HG03095 (cell line): Measurements from ENCODE around the gene TFCP2.
"Not testable (repeated sequence)": the region's sequence is repeated elsewhere in the genome, so short reads cannot be mapped to it uniquely, and the experiment has no call there.

Experiments used
- ATAC-seq: cut with Tn5 transposase; IDR thresholded peaks from one replicate; pipeline ENCODE4 v1.9.1; 2021; ENCODE audit warnings: moderate library complexity; ENCODE audit not compliant: unreplicated experiment

TFCP2 gene, protein sequence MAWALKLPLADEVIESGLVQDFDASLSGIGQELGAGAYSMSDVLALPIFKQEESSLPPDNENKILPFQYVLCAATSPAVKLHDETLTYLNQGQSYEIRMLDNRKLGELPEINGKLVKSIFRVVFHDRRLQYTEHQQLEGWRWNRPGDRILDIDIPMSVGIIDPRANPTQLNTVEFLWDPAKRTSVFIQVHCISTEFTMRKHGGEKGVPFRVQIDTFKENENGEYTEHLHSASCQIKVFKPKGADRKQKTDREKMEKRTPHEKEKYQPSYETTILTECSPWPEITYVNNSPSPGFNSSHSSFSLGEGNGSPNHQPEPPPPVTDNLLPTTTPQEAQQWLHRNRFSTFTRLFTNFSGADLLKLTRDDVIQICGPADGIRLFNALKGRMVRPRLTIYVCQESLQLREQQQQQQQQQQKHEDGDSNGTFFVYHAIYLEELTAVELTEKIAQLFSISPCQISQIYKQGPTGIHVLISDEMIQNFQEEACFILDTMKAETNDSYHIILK

DNA sequence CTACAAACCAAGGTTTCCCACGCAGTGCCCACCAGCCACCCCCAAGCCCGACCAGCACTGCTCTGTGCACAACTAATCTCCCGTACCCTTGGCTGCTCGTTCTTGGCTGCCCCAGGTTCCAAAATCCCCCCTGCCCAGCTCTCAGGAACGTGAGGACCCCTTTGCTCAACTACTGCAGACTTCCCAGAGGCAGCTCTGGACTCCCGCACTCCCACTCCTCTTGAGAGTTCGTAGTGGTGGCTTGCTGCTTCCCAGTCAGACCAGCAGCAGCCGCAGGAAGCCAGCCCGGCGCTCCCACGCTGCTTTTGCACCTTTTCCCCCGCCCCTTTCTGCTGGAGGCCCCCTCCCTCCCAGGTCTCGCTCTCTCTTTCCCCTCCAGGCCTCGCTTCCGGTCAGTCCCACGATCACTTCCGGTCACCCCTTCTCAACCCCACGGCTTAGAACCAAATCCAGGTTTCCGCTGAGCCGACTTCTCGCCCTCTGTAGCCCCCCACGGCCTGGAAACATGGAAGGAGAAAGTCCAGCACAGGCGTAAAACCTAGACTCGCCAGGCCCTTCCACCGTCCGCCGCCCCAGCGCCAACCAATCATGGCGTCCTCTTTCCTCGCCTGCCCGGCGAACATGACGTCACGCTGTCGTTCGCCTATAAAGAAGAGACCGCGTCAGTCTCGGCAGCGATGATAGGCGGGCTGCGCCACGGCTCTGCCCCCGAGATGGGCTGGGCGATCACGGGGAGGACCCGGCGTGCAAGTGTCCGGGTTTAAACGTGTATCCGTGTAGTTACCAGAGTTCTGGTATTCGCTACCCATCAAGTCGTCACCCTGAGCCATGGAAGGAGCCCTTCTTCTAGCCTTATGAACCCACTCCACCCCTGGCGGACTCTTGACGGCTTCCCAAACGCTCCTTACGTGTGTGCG, at the start of gene TFCP2:
Gene TFCP2, minus strand, starts transcription at position 621 of the 917 bp plus-strand sequence. CDS start 713 bp downstream, outside the sequence.
- ATAC-seq = peak; percentile 92

DNA sequence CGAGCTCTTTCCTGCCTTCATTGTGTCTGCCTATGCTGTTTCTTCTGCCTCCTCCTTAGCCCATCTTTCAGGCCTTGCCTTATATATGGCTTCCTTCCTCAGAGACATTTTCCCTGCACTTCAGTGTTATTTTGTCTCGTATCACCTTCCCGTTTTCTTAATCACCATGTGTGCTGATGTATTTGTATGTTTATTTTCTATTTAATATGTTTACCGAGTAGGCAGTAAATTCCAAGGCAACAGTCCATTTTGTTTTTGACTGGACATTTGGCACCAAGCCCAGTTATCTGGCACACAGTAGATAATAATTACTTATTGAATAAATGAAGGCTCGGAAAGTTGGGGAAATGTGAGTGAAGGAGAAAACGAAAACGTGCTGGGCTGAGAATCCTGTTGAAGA, 49.5 kb upstream of the TFCP2 start:
- ATAC-seq = no peak

DNA sequence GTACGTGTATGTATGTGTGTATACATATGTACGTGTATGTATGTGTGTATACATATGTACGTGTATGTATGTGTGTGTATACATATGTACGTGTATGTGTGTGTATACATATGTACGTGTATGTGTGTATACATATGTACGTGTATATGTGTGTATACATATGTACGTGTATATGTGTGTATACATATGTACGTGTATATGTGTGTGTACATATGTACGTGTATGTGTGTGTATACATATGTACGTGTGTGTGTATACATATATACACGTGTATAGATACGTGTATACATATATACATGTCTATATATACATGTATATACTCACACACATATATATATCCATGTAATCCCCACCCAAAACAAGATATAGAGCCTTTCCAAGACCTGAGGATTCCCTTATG, 46.9 kb upstream of the TFCP2 start:
- ATAC-seq = not testable (repeated sequence)

DNA sequence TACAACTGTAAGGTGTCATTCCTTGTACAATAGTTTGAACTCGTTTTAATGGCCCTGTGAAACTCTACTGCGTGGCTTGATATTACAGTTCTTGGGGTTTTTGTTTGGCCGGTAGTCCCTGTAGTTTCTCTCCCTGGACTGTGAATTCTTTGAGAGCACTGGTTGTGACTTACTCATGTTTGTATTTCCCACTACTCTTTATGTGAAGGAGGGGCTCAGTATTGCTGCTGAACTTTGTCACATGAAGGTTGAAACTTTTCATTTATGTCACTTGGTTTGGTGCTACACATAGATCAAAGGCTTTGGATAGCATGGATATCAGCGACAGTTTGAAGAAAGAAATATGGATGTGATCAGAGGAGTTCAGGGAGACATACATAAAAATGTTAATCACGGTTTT, 46.4 kb upstream of the TFCP2 start:
- ATAC-seq = no peak

DNA sequence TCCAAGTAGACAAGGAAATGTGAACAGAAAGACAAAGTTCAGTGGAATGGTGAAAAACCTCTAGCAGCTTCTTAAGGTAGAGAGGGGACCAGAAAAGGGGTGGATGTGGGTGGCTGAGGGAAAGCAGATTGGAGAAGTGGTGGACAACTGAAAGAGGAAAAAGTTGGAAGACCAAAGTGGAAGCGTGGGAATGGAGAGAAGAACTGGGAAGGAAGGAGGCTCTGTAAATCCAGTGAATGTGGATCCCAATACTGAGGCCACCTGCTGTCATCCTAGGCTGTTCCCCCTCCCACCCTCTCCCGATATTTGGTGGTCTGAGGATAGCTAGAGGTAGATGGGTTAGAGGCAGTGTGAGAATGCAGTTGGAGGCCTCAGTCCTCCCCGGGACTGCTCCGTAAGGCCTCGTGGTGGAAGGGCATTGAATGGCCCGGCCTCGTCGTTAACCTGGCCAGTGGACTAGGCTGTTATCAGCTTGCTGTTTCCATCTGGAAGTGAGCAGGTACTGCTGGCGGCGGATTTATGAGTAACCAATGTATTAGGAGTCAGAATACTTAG, 45.7 kb upstream of the TFCP2 start:
- no peak for ATAC-seq

DNA sequence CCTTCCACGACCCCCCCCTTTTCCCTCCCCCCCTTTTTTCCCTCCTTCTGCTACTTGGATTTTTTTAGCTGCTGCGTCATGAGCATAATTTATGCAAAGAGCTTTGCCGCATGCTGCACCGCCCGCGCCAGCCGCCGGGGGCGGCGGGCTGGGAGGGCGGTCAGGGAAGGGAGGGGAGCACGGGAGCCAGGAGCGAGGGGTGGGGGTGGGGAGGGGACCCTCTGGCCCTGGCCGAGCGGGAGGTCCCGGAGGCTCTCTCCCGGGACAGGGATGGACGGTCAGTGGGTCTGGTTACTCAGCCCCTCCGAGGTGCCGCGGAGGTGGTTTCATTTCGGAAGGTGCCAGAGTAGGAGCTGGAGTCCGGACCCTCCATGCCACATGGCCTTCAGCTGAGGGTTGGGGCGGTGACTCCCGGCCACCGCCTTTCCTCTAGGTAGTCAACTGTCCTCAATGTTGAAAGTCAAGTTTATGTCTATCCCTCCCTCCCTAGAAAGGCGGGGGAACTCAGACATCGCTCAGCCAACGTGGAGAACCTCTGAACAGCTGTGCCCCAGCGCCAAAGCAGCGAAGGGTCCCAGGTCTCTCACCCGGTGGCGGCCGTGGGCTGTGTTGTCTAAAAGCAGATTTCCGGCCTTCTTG, 45.2 kb upstream of the TFCP2 start, which contains the start of gene POU6F1:
Gene POU6F1, minus strand, starts transcription at position 95 of the 639 bp plus-strand sequence. CDS start 11,226 bp downstream, outside the sequence.
- ATAC-seq = peak; percentile 62

DNA sequence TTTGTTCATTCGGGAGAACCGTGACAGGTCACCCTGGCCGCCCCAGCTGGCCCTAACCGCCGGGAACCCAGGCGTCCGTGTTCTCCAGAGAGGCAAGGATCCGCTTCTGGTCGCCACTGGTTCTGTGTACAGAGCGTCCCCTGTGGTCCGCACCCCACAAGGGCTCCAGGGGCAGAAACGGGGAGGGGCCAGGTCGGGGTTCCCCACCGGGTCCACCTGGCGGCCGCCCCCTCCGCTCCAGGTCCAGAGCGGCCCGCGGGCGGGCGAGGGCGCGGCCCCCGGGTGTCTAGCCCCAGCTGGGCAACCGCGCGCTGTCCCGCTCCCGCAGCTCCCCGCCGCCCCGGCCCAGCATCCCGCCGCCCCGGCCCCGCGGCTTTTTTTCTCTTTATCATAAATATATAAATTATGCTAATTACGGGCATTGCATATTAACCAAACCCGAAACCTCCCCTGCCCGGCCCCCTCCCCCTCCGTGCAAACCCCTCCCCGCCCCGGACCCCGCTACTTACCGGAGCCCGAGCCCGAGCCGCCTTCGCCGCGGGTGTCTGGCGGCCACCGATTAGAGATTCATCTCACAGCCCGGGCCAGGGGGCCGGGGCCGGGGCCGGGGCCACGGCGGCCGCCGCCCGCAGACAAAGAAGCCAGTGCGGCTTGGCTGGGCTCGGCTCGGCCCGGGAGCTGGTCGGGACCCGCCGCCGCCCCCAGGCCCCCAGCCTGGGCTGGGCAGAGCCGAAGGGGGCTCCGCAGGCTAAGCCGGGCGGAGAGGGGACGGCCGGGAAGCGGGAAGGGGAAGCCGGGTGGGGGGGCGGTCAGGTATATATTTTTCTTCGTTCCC, 44.4 kb upstream of the TFCP2 start:
- ATAC-seq = peak; percentile 54

DNA sequence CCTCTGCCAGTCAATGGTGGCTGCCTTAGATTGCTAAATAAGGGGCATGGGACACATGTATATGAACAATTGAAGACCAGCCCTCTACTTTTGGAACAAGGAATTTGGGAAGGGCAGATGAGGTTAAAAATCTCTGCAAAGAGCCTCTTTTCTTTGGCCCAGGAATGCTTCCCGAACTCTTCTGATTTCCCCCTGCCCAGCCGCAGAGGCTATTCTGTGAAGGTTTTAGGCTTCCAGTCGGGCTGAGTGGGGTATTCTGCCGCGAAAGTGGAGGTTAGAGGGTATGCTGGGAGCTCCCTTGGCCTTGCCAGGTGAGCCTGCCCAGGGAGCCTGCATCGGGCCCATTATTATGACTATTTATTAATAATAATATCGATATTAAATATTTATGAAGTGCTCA, 43.7 kb upstream of the TFCP2 start:
- ATAC-seq = no peak

DNA sequence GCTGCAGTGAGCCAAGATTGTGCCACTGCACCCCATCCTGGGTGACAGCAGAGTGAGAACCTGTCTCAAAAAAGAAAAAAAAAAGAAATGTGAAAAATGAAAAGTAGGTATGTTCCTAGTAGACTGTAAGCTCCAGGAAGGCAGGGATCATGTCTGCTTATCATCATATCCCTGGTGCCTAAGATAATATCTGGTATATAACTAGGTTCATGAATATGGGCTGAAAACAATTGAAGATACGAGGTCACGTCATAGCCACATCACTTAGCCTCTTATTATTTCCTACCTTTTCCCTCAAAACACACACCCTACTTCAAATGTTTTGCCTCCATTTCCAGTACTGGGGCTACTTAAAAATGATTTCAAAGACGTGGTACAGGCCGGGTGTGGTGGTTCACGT, 42.0 kb upstream of the TFCP2 start:
- ATAC-seq = no peak

DNA sequence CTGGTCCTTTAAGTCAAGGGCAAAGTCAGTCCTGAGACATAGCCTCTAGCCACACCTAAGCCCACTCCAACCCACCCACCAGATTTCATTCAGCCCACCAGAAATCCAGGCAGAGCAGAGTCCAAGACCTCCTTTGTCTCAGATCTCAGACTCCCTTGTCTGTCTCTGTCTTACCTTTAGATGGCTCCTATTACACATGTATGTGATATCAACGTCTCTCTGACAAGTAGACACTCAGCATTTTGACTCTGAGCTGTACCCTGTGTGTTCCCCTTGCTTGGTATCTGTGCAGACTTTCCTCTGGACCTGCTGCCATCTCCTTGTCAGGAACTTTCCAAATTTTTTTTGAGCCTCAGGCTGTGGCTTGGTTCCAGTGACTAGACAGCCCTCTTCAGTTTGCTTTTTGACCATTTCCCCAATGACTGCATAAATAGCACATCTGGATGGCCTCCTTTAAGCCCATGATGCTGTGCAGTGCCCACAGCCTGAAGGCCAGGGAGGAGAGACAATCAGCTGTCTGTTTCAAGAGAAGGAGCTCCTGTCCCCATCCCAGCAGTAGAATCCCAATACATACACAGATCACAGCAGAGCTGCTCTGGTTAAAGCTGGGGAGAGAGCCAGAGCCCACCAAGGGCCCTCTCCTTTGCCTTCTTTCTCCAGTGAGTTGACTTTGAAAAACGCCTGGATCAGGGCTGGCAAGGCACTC, 37.9 kb upstream of the TFCP2 start:
- no peak for ATAC-seq

DNA sequence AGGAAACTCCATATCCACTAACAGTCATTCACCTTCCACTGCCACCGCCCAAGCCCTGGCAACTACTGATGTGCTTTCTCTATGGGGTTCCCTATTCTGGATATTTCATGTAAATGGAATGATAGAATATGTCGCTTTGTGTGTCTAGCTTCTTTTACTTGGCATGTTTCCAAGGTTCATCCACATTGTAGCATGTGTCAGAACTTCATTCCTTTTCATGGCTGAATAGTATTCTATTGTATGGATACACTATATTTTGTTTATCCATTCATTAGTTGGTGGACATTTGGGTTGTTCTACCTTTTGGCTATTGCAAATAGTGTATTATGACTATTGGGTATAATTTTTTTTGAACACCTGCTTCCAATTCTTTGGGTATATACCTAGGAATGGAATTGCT, 36.3 kb upstream of the TFCP2 start:
- no peak for ATAC-seq

DNA sequence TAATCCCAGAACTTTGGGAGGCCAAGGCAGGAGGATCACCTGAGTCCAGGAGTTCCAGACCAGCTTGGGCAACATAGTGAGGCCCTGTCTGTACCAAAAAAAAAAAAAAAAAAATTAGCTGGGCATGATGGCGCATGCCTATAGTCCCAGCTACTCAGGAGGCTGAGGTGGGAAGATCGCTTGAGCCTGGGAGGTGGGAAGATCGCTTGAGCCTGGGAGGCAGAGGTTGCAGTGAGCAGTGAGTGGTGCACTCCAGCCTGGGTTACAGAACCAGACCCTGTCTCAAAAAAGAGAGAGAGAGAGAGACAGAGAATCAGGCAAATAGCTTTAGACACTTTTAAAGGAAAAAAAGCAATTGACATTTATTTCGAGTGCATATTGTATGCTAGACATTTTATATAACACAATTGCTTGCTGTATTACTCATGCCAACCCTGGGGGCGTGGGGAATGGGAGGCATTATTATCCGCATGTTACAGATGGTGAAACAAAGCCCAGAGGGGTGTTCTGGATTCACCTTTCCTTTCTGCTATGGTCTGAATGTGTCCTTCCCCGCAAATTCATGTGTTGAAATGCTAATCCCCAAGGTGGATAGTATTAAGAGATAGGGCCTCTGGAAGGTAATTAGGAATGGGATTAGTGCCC, 35.2 kb upstream of the TFCP2 start:
- ATAC-seq = no peak

DNA sequence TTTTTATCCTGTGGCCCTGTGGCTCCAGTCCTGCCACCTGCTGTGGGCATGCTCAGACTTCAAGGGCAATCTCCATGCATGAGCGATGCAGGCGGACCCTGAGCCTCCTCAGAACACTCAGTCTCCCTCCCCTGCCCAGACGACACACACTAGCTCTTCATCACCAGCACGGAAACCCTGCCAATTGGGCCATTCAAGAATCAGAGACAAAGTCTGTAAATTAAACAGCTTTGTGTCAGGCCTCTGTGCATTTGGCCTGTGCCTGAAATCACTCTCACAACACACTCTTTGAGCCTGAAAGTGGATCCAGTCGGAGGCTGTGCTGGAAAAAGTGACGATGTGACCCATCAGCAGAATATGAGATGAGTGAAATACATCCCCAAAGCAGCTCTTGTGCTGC, 32.4 kb upstream of the TFCP2 start:
- ATAC-seq = no peak

DNA sequence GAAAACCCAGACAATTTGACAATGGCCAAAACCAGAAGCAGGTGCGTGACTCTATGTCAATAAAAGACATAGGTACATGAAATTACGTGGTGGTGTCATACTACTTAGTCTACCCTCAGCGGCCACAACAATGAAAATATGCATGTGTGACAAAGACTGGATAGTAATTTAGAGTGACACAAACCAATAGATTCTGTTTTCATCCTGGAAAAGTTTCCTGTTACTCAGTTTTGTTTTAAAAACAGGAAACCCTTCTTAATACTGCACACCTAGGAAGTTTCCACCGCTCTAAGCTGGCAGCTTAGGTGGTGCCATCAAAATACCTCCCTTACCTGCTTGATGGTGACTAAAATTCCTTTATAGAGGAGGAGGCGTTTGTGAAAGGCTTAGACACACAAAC, 29.8 kb upstream of the TFCP2 start:
- no peak for ATAC-seq

DNA sequence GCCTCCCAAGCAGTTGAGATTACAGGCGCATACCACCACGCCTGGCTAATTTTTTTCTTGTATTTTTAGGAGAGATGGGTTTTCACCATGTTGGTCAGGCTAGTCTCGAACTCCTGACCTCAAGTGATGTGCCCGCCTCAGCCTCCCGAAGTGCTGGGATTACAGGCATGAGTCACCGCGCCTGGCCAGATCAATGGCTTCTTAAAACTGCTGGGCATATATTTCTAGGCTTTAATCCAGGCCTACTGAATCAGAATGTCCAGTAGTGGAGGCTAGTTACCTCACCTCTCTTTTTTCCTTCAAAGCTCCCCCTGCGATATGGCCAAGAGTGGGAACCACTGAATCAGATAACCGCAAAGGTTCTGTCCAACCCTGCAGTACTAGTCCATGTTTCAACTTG, 27.9 kb upstream of the TFCP2 start:
- ATAC-seq = no peak

DNA sequence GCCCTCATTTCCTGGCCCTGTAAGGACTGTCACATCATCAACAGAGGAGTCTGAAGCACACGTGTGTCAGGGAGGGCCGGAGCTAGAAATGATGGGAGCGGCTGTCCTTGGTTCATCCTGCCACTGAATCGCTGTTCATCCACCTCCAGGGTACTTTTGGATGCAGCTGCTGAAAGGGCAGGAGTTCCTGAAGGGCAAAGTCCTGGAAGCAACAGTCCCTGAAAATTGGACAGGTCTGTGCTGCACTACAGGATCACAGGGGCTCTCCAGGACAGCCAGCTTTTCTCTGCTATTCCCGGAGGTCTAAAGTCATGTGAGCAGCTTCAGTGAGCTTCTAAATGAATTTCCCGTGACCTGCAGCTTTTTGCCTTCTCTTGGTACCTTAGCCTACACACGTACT, 27.2 kb upstream of the TFCP2 start:
- no peak for ATAC-seq

DNA sequence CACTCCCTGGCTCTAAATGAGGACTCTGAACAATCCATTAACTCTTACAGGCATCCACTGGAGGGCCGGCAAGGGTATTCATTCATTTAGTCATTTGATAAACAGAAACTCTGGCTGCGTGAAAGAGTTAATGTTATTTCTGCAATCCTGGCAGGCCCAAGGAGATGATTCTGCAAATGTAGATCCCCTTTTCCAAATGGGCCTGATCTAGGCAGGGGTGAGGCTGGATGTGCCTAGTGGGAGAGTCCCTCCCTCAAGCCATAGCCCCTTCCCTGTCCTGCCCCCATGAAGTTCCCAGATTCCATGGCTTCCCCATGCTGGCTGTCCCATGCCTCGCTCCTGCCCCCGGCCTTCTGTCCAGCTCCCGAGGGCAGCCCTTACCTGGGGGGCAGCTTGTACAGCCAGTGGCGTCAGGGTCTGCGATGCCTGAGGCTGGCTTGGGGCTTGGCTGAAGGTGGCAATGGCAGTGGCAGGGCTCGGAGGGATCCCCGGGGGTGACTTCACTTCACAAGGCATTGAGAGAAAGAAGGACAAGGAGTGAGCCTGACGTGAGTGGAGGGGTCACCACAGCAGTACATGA, 26.5 kb upstream of the TFCP2 start:
- no peak for ATAC-seq

DNA sequence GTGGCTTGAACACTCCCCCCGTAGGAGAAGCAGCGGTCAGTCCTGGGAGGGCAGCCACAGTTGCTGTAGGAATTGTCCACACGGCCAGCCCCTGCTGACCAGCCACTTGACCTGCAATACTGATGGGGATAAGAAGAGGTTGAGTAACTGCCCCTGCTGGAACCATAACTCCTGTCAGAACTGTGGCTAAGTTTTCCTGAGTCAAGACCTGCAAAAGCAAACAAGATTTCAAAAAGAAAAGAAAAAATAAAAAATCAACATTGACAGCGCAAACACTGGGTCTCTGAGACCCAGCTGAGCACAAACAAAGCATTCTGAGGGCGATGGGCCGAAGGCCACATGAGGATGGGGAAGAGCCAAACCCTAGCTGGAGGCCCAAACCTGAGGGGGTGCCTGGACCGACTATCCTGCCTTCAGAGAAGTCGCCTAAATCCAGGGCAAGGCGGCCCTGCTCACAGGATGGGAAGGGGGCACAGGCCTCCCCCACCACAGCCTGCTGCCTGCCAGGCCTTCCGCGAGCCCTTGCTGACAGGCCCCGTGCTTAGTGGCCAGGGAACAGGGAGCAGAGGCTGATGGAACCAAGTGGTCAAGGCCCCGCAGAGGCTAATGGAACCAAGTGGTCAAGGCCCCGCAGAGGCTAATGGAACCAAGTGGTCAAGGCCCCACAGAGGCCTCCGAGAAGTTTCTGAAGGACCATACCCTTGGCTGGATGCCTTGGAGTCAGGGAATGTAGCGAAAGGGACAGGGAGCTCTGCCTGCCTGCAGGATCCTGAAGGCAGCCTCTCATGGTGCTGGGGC, 25.8 kb upstream of the TFCP2 start:
- no peak for ATAC-seq
